Neuronal stem cell (in vitro differentiated cells): Measurements from ENCODE around the gene WDR45B.
A peak's percentile ranks its signal among the peaks of the same experiment; 100 is the strongest.

ENCODE experiments used
- DNase-seq: peaks from one replicate; pipeline ENCODE4 v3.0.0-alpha.2; 2013; ENCODE audit warnings: low spot score
- H2AFZ ChIP-seq: one replicate; pipeline ENCODE4 v1.6.1; 2013; ENCODE audit warnings: mild to moderate bottlenecking, low read length, inconsistent platforms
- H2AK5ac ChIP-seq: 2 replicates; pipeline ENCODE4 v1.6.1; 2013; ENCODE audit warnings: low read depth, mild to moderate bottlenecking, inconsistent platforms, low read length, moderate library complexity, mixed read lengths
- H2BK120ac ChIP-seq: 2 replicates; pipeline ENCODE4 v1.6.1; 2013; ENCODE audit warnings: low read depth, mild to moderate bottlenecking, inconsistent platforms, low read length, moderate library complexity, mixed read lengths
- H2BK12ac ChIP-seq: one replicate; pipeline ENCODE4 v1.6.1; 2013; ENCODE audit warnings: low read length, inconsistent platforms
- H2BK15ac ChIP-seq: 2 replicates; pipeline ENCODE4 v1.6.1; 2013; ENCODE audit warnings: mild to moderate bottlenecking, low read length, inconsistent platforms, mixed read lengths
- H2BK5ac ChIP-seq: one replicate; pipeline ENCODE4 v1.6.1; 2013; ENCODE audit warnings: inconsistent platforms, mild to moderate bottlenecking, low read length, moderate library complexity
- H3K14ac ChIP-seq: one replicate; pipeline ENCODE4 v1.6.1; 2013; ENCODE audit warnings: low read length, inconsistent platforms
- H3K18ac ChIP-seq: 2 replicates; pipeline ENCODE4 v1.6.1; 2013; ENCODE audit warnings: low read length, inconsistent platforms
- H3K23ac ChIP-seq: 2 replicates; pipeline ENCODE4 v1.6.1; 2013; ENCODE audit warnings: low read depth, mild to moderate bottlenecking, mixed read lengths, low read length, inconsistent platforms; ENCODE audit not compliant: poor library complexity
- H3K27ac ChIP-seq: replicated peaks from 3 replicates; pipeline ENCODE4 v1.5.1; 2013; ENCODE audit warnings: low read length, inconsistent platforms
- H3K27me3 ChIP-seq, 3 experiments: 2 replicates each; pipeline ENCODE4 v1.6.1; 2013; ENCODE audit warnings: low read length in 3 of 3, mild to moderate bottlenecking in 2 of 3, inconsistent platforms in 1 of 3, low read depth in 1 of 3, mixed read lengths in 1 of 3, moderate library complexity in 1 of 3; ENCODE audit not compliant: control insufficient read depth in 3 of 3, insufficient read depth in 3 of 3
- H3K36me3 ChIP-seq, 2 donors: replicated peaks in 1 of 2; 2 replicates each; pipeline ENCODE4 v1.6.1; 2013; ENCODE audit warnings: low read length in 2 of 2; ENCODE audit not compliant: control insufficient read depth in 2 of 2, insufficient read depth in 2 of 2
- H3K4ac ChIP-seq: 2 replicates; pipeline ENCODE4 v1.6.1; 2013; ENCODE audit warnings: inconsistent platforms, mild to moderate bottlenecking, low read length, moderate library complexity
- H3K4me1 ChIP-seq, 2 donors: 1 replicate in 1 of 2; 2 replicates in 1 of 2; pipeline ENCODE4 v1.6.1; 2013; ENCODE audit warnings: low read length in 2 of 2, low read depth in 1 of 2; ENCODE audit not compliant: control insufficient read depth in 2 of 2, insufficient read depth in 1 of 2
- H3K4me2 ChIP-seq: one replicate; pipeline ENCODE4 v1.6.1; 2013; ENCODE audit warnings: mild to moderate bottlenecking, low read length, inconsistent platforms; ENCODE audit not compliant: insufficient read depth, poor library complexity, severe bottlenecking
- H3K4me3 ChIP-seq, 2 donors: 2 replicates each; pipeline ENCODE4 v1.5.1; 2013; ENCODE audit warnings: low read length in 2 of 2, mild to moderate bottlenecking in 2 of 2, inconsistent platforms in 1 of 2, moderate library complexity in 1 of 2
- H3K79me1 ChIP-seq: one replicate; pipeline ENCODE4 v1.6.1; 2013; ENCODE audit warnings: low read depth, mild to moderate bottlenecking, inconsistent platforms, low read length, moderate library complexity
- H3K9ac ChIP-seq: one replicate; pipeline ENCODE4 v1.6.1; 2013; ENCODE audit warnings: mild to moderate bottlenecking, low read depth, low read length, inconsistent platforms; ENCODE audit not compliant: poor library complexity
- H3K9me3 ChIP-seq, 2 donors: replicated peaks in 1 of 2; 2 replicates each; pipeline versions ENCODE3 to v1.6.1; 2013; ENCODE audit warnings: low read length in 2 of 2, mild to moderate bottlenecking in 2 of 2, inconsistent platforms in 1 of 2, low read depth in 1 of 2, mixed read lengths in 1 of 2, moderate library complexity in 1 of 2; ENCODE audit not compliant: control insufficient read depth in 2 of 2, insufficient read depth in 1 of 2
- H4K8ac ChIP-seq: one replicate; pipeline ENCODE4 v1.6.1; 2013; ENCODE audit warnings: low read depth, mild to moderate bottlenecking, inconsistent platforms, low read length, moderate library complexity
- H4K91ac ChIP-seq: one replicate; pipeline ENCODE4 v1.6.1; 2013; ENCODE audit warnings: low read length, low read depth, mild to moderate bottlenecking, inconsistent platforms; ENCODE audit not compliant: poor library complexity
- WGBS, 2 donors: extraction: QIAGEN DNeasy Blood & Tissue Kit; methylation state at CpG; one replicate each; pipeline ENCODE4 v1.1.7; 2013; ENCODE audit warnings: missing lambda C conversion rate in 2 of 2, mixed read lengths in 1 of 2; ENCODE audit not compliant: insufficient read length in 2 of 2, insufficient replicate concordance in 1 of 2; ENCODE audit errors: extremely low coverage in 2 of 2; 5-methylcytosine and 5-hydroxymethylcytosine counted together

Gene WDR45B

DNA sequence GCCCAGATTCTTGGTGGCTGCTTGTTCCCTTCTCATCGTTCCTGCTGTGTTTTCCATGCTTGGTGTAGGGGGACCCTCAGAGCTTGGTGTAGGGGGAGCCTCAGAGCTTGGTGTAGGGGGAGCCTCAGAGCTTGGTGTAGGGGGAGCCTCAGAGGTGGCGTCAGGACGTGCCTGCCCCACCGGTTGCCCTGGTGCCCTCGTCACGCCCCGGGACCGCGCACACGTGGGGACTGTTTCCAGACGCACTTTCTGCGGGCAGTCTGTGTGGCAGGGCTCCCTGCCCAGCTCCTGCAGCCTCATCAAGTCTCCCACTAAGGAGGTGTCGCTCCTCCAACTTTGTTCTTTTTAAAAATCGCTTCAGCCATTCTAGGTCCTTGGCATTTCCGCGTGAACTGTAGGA is 51.9 kb downstream of the WDR45B start:
- H3K4me2 ChIP-seq, result no peak overlapping the region
- no peak overlapping the region for H2AK5ac ChIP-seq
- no peak for DNase-seq
- no peak overlapping the region for H3K14ac ChIP-seq
- H2BK12ac ChIP-seq, result no peak overlapping the region
- peak overlapping the region; percentile 16 for H2BK120ac ChIP-seq
- H3K36me3 ChIP-seq, result peaks cover 50 to 84% of the 10 kb centered on the region in 2 donors
- H3K27me3 ChIP-seq, result no peaks in the 10 kb centered on the region
- no peak overlapping the region for H3K4ac ChIP-seq
- peaks cover 15% of the 10 kb centered on the region for H3K79me1 ChIP-seq
- H3K4me3 ChIP-seq, result no peak overlapping the region
- H2AFZ ChIP-seq, result no peak overlapping the region
- WGBS, 2 donors, result no CpG with 5 or more reads among the region's 16 CpGs
- H3K9me3 ChIP-seq, result peaks cover 0 to 7% of the 10 kb centered on the region in 2 donors
- peak overlapping the region; percentile 42 for H2BK5ac ChIP-seq
- peak overlapping the region; percentile 69 for H3K23ac ChIP-seq
- no peak overlapping the region for H3K27ac ChIP-seq
- peaks cover 6 to 7% of the 10 kb centered on the region in 2 donors for H3K4me1 ChIP-seq
- no peak overlapping the region for H3K9ac ChIP-seq
- H4K8ac ChIP-seq, result no peak overlapping the region
- H4K91ac ChIP-seq, result no peak overlapping the region
- no peak overlapping the region for H3K18ac ChIP-seq
- H2BK15ac ChIP-seq, result no peak overlapping the region

DNA sequence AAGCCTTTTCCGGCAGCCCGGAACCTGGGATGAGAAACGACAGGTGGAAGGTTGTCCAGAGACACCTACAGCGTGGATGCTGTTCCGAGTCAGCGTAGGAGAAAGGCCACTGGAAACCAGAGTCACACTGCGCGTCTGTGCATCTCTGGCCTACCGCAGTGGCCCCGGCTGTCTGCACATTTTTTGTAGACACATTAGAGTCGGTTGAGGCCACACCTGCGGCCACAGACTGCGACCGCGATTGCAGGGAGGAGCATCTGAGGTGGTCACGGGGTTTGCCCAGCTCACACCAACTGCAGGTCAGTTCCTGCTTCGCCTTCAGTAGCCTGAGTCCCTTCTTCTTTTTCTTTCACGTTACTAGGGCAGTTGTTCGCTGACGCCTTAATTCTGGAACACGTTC is 52.4 kb downstream of the WDR45B start:
- Histone ChIP-seq H3K4me2 (no peak overlapping the region), H3K18ac (no peak overlapping the region), H3K27ac (no peak overlapping the region), H3K4me1 (peaks cover 6 to 7% of the 10 kb centered on the region in 2 donors), H3K4me3 (no peak overlapping the region), H3K27me3 (no peaks in the 10 kb centered on the region), H2BK5ac (peak overlapping the region; percentile 42), H2BK15ac (no peak overlapping the region), H2BK12ac (no peak overlapping the region), H3K36me3 (peaks cover 48 to 84% of the 10 kb centered on the region in 2 donors), H3K14ac (no peak overlapping the region), H3K4ac (no peak overlapping the region), H2AFZ (no peak overlapping the region), H3K79me1 (peaks cover 15% of the 10 kb centered on the region), H4K8ac (peak overlapping the region; percentile 74), H3K23ac (peak overlapping the region; percentile 59), H3K9me3 (peaks cover 0 to 7% of the 10 kb centered on the region in 2 donors), H2BK120ac (no peak overlapping the region), H3K9ac (peak overlapping the region; percentile 63), H2AK5ac (no peak overlapping the region), H4K91ac (no peak overlapping the region)
- no CpG with 5 or more reads among the region's 21 CpGs for WGBS, 2 donors
- DNase-seq, result no peak

DNA sequence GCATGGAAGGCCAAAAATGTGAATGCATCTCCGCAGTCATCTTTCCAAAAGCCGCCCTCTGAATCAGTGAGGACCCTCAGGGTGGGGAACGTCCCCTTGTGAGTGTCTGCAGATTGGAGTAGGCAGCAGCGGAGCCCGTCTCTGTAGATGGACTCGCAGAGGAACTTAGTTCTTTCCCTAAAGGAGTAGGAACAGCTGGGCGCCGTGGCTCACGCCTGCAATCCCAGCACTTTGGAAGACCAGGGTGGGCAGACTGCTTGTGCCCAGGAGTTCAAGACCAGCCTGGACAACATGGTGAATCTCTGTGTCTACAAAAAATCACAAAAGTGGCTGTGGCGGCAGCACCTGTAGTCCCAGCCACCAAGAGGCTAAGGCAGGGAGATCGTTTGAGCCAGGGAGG is 53.7 kb downstream of the WDR45B start:
- H3K27me3 ChIP-seq, result no peaks in the 10 kb centered on the region
- H4K8ac ChIP-seq, result no peak overlapping the region
- H3K4me1 ChIP-seq, result peaks cover 6 to 7% of the 10 kb centered on the region in 2 donors
- no peak overlapping the region for H2BK5ac ChIP-seq
- no peak overlapping the region for H2AK5ac ChIP-seq
- no peak overlapping the region for H3K4ac ChIP-seq
- H3K79me1 ChIP-seq, result peaks cover 12% of the 10 kb centered on the region
- DNase-seq, result no peak
- no peak overlapping the region for H3K9ac ChIP-seq
- no peak overlapping the region for H2BK120ac ChIP-seq
- H3K27ac ChIP-seq, result no peak overlapping the region
- no peak overlapping the region for H3K23ac ChIP-seq
- no peak overlapping the region for H3K18ac ChIP-seq
- H2AFZ ChIP-seq, result no peak overlapping the region
- H3K9me3 ChIP-seq, result peaks cover 0 to 7% of the 10 kb centered on the region in 2 donors
- H3K4me2 ChIP-seq, result no peak overlapping the region
- no CpG with 5 or more reads among the region's 11 CpGs for WGBS, 2 donors
- H2BK12ac ChIP-seq, result no peak overlapping the region
- no peak overlapping the region for H2BK15ac ChIP-seq
- no peak overlapping the region for H4K91ac ChIP-seq
- peaks cover 39 to 83% of the 10 kb centered on the region in 2 donors for H3K36me3 ChIP-seq
- no peak overlapping the region for H3K14ac ChIP-seq
- no peak overlapping the region for H3K4me3 ChIP-seq

DNA sequence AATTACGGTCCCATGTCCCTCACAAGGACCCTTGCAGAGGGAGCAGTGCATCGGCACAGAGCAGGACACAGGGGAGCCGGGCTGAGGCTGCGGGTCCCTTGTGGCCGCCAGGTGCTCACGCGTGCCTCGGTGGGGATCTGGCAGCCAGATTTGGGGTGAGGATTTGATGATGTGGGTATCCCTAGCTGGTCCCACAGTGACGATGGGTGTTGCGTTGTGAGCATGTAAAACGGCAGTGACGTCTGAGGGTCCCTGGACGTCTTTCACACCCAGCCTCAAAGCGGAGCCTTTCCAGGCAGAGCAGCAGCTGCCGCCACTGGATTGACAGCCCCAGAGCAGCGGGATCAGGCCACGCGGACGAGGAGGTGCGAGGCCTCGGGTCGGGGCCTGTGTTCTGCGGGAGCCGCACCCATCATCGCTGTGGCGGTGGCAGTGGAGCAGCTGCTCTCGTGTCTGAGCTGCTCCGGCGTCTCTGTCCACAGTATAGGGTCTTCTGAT is 54.6 kb downstream of the WDR45B start:
- Histone ChIP-seq H2BK5ac (no peak overlapping the region), H3K9me3 (peaks cover 0 to 7% of the 10 kb centered on the region in 2 donors), H3K18ac (peak overlapping the region; percentile 96), H2AFZ (no peak overlapping the region), H3K79me1 (peaks cover 9% of the 10 kb centered on the region), H2BK120ac (no peak overlapping the region), H3K4me3 (peak overlapping the region in 1 of 2 donors; percentile 67), H2BK15ac (no peak overlapping the region), H3K27me3 (no peaks in the 10 kb centered on the region), H3K4me1 (peaks cover 6 to 7% of the 10 kb centered on the region in 2 donors), H3K27ac (peak overlapping the region; percentile 82), H3K4me2 (peak overlapping the region; percentile 50), H3K23ac (peak overlapping the region; percentile 66), H3K36me3 (peaks cover 38 to 85% of the 10 kb centered on the region in 2 donors), H4K91ac (no peak overlapping the region), H3K4ac (peak overlapping the region; percentile 97), H2BK12ac (no peak overlapping the region), H2AK5ac (peak overlapping the region; percentile 43), H3K9ac (peak overlapping the region; percentile 71), H3K14ac (peak overlapping the region; percentile 10), H4K8ac (peak overlapping the region; percentile 89)
- no peak for DNase-seq
- no CpG with 5 or more reads among the region's 29 CpGs for WGBS, 2 donors
